SK-N-SH treated with all-trans-retinoic acid at 6 μM for 48 hours (cell line): ENCODE data around the gene NIPA2.
A peak's percentile ranks its signal among the peaks of the same experiment; 100 is the strongest.

ENCODE experiments used
- ATAC-seq: fragments of 200-7000 bp; cut with Tn5 transposase; 3 replicates; pipeline ENCODE4 v1.9.1; 2020; ENCODE audit warnings: mild to moderate bottlenecking, moderate library complexity
- ARNTL ChIP-seq: fragments of 450-650 bp; formaldehyde crosslinking; IDR thresholded peaks from 2 replicates; pipeline ENCODE4 v1.5.0; 2020; ENCODE audit warnings: low read depth, mild to moderate bottlenecking, moderate library complexity, borderline replicate concordance
- BACH2 ChIP-seq: fragments of 250-450 bp; sonication (Bioruptor Pico); IDR thresholded peaks from 2 replicates; pipeline ENCODE4 v1.9.0; 2021; ENCODE audit warnings: mild to moderate bottlenecking, borderline replicate concordance
- CSDC2 ChIP-seq: fragments of 250-450 bp; sonication (Bioruptor Pico); IDR thresholded peaks from 2 replicates; pipeline ENCODE4 v1.5.0; 2020; ENCODE audit warnings: mild to moderate bottlenecking, moderate library complexity
- ESRRG ChIP-seq: fragments of 250-450 bp; sonication (Bioruptor Pico); IDR thresholded peaks from 2 replicates; pipeline ENCODE4 v1.6.1; 2021; ENCODE audit warnings: mild to moderate bottlenecking
- GLIS3 ChIP-seq: fragments of 250-450 bp; sonication (Bioruptor Pico); IDR thresholded peaks from 2 replicates; pipeline ENCODE4 v1.5.0; 2020; ENCODE audit warnings: mild to moderate bottlenecking, moderate library complexity
- ISL1 ChIP-seq: fragments of 250-450 bp; sonication (Bioruptor Pico); IDR thresholded peaks from 2 replicates; pipeline ENCODE4 v2.1.2; 2022; ENCODE audit warnings: mild to moderate bottlenecking, moderate library complexity
- OSR1 ChIP-seq: fragments of 250-450 bp; sonication (Bioruptor Pico); IDR thresholded peaks from 2 replicates; pipeline ENCODE4 v1.8.0; 2022; ENCODE audit warnings: moderate library complexity, mild to moderate bottlenecking, inconsistent platforms
- PPARA ChIP-seq: fragments of 250-450 bp; sonication (Bioruptor Pico); IDR thresholded peaks from 2 replicates; pipeline ENCODE4 v1.5.0; 2020; ENCODE audit warnings: mild to moderate bottlenecking, borderline replicate concordance
- RARB ChIP-seq: fragments of 250-450 bp; sonication (Bioruptor Pico); IDR thresholded peaks from 2 replicates; pipeline ENCODE4 v1.8.0; 2021; ENCODE audit warnings: mild to moderate bottlenecking, moderate library complexity
- SNAI2 ChIP-seq: fragments of 250-450 bp; sonication (Bioruptor Pico); IDR thresholded peaks from 2 replicates; pipeline ENCODE4 v1.5.0; 2020; ENCODE audit warnings: mild to moderate bottlenecking, moderate library complexity
- TCF4 ChIP-seq: fragments of 250-450 bp; sonication (Bioruptor Pico); IDR thresholded peaks from 2 replicates; pipeline ENCODE4 v1.8.0; 2021; ENCODE audit warnings: mild to moderate bottlenecking, moderate library complexity, borderline replicate concordance
- TOX ChIP-seq: fragments of 250-450 bp; sonication (Bioruptor Pico); IDR thresholded peaks from 2 replicates; pipeline ENCODE4 v1.8.0; 2021; ENCODE audit warnings: mild to moderate bottlenecking, moderate library complexity, borderline replicate concordance
- ZC3H10 ChIP-seq: fragments of 250-450 bp; sonication (Bioruptor Pico); IDR thresholded peaks from 2 replicates; pipeline ENCODE4 v1.5.1; 2021; ENCODE audit warnings: mild to moderate bottlenecking, moderate library complexity
- ZFP30 ChIP-seq: fragments of 450-650 bp; formaldehyde crosslinking; IDR thresholded peaks from 2 replicates; pipeline ENCODE4 v1.5.0; 2022; ENCODE audit warnings: mild to moderate bottlenecking, moderate library complexity
- ZNF565 ChIP-seq: fragments of 450-650 bp; formaldehyde crosslinking; conservative IDR thresholded peaks from 2 replicates; pipeline ENCODE4 v1.5.0; 2020; ENCODE audit warnings: low read depth, mild to moderate bottlenecking, moderate library complexity
- ZNF70 ChIP-seq: fragments of 450-650 bp; formaldehyde crosslinking; IDR thresholded peaks from 2 replicates; pipeline ENCODE4 v1.5.0; 2020; ENCODE audit warnings: mild to moderate bottlenecking, moderate library complexity
- ZNF8 ChIP-seq: fragments of 450-650 bp; formaldehyde crosslinking; IDR thresholded peaks from 2 replicates; pipeline ENCODE4 v1.5.0; 2020; ENCODE audit warnings: mild to moderate bottlenecking, moderate library complexity
- TF ChIP-seq, protein P1 (sequence below): fragments of 250-450 bp; sonication (Bioruptor Pico); IDR thresholded peaks from 2 replicates; pipeline ENCODE4 v1.5.0; 2020; ENCODE audit warnings: mild to moderate bottlenecking, moderate library complexity
- TF ChIP-seq, protein P2 (sequence below): fragments of 250-450 bp; sonication (Bioruptor Pico); IDR thresholded peaks from 2 replicates; pipeline ENCODE4 v1.8.0; 2020; ENCODE audit warnings: mild to moderate bottlenecking, moderate library complexity, borderline replicate concordance
- TF ChIP-seq, protein P3 (sequence below): fragments of 250-450 bp; sonication (Bioruptor Pico); IDR thresholded peaks from 2 replicates; pipeline ENCODE4 v1.8.0; 2021; ENCODE audit warnings: low read depth, mild to moderate bottlenecking, moderate library complexity, borderline replicate concordance
- TF ChIP-seq, protein P4 (sequence below): fragments of 250-450 bp; sonication (Bioruptor Pico); IDR thresholded peaks from 2 replicates; pipeline ENCODE4 v1.5.1; 2021; ENCODE audit warnings: mild to moderate bottlenecking, moderate library complexity
- TF ChIP-seq, protein P5 (sequence below): fragments of 250-450 bp; sonication (Bioruptor Pico); IDR thresholded peaks from 2 replicates; pipeline ENCODE4 v1.5.1; 2020; ENCODE audit warnings: low read depth, mild to moderate bottlenecking, moderate library complexity

The NIPA2 gene

DNA sequence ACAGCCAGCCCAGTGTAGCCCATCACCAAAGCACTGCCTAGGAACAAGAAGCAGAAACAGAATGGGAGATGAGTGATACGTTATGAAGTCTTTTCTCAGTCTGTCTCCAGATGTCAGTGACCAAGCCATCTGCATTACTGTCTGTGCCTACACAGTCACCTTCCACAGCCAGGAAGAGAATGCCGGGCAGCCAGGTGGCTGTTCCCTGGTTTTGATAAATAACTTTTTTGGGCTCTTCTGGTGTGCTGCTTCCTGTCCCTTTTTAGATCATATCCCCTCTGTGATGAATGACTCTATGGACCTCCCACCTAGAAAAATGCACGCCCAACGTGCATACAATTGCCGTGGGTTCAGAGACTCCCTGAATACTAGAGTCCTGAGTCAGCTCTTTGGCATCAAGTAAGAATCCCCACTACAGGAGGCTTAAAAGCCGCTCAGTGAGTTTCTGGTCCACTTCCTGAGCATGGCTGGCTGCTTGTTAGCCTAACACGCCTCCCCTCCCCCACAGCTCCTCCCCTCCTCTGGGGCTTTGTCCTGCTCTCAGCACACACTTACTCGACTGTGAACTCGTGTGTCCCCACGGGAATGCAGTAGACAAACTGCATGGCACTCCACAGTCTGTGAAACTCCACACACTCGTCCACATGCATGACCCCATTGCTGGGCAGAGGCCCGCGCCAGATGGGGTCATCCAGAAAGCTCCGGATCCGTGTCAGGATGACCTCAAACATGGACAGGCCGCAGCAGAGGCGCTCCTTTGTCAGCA lies 34.7 kb downstream of the NIPA2 start:
- ATAC-seq = peak; percentile 70
- no peak for TF ChIP-seq TCF4 (CRISPR knock-in tag)

DNA sequence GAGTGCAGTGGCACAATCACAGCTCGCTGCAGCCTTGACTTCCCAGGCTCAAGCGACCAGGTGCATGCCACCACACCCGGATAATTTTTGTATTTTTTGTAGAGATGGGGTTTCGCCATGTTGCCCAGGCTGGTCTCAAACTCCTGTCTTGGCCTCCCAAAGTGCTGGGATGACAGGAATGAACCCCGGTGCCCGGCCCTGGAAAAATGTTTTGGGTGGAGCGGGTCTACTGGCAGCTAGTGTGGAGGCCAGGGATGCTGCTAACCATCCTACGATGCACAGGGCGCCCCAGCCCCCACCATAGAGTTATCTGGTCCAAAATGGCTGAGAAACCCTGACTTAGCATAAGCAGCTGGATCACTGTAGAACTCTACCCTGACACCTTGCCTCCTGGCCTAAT lies 35.4 kb downstream of the NIPA2 start:
- TF ChIP-seq CSDC2 (no peak), PPARA (CRISPR knock-in tag) (no peak), TCF4 (CRISPR knock-in tag) (no peak), ZNF70 (CRISPR knock-in tag) (no peak), ZC3H10 (CRISPR knock-in tag) (no peak), ISL1 (CRISPR knock-in tag) (no peak), TOX (CRISPR knock-in tag) (no peak), ARNTL (CRISPR knock-in tag) (no peak), BACH2 (CRISPR knock-in tag) (no peak)
- TF ChIP-seq, protein P1, sequence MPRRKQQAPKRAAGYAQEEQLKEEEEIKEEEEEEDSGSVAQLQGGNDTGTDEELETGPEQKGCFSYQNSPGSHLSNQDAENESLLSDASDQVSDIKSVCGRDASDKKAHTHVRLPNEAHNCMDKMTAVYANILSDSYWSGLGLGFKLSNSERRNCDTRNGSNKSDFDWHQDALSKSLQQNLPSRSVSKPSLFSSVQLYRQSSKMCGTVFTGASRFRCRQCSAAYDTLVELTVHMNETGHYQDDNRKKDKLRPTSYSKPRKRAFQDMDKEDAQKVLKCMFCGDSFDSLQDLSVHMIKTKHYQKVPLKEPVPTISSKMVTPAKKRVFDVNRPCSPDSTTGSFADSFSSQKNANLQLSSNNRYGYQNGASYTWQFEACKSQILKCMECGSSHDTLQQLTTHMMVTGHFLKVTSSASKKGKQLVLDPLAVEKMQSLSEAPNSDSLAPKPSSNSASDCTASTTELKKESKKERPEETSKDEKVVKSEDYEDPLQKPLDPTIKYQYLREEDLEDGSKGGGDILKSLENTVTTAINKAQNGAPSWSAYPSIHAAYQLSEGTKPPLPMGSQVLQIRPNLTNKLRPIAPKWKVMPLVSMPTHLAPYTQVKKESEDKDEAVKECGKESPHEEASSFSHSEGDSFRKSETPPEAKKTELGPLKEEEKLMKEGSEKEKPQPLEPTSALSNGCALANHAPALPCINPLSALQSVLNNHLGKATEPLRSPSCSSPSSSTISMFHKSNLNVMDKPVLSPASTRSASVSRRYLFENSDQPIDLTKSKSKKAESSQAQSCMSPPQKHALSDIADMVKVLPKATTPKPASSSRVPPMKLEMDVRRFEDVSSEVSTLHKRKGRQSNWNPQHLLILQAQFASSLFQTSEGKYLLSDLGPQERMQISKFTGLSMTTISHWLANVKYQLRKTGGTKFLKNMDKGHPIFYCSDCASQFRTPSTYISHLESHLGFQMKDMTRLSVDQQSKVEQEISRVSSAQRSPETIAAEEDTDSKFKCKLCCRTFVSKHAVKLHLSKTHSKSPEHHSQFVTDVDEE (CRISPR knock-in tag) = no peak
- TF ChIP-seq, protein P2, sequence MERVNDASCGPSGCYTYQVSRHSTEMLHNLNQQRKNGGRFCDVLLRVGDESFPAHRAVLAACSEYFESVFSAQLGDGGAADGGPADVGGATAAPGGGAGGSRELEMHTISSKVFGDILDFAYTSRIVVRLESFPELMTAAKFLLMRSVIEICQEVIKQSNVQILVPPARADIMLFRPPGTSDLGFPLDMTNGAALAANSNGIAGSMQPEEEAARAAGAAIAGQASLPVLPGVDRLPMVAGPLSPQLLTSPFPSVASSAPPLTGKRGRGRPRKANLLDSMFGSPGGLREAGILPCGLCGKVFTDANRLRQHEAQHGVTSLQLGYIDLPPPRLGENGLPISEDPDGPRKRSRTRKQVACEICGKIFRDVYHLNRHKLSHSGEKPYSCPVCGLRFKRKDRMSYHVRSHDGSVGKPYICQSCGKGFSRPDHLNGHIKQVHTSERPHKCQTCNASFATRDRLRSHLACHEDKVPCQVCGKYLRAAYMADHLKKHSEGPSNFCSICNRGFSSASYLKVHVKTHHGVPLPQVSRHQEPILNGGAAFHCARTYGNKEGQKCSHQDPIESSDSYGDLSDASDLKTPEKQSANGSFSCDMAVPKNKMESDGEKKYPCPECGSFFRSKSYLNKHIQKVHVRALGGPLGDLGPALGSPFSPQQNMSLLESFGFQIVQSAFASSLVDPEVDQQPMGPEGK (CRISPR knock-in tag) = no peak
- ATAC-seq = no peak

DNA sequence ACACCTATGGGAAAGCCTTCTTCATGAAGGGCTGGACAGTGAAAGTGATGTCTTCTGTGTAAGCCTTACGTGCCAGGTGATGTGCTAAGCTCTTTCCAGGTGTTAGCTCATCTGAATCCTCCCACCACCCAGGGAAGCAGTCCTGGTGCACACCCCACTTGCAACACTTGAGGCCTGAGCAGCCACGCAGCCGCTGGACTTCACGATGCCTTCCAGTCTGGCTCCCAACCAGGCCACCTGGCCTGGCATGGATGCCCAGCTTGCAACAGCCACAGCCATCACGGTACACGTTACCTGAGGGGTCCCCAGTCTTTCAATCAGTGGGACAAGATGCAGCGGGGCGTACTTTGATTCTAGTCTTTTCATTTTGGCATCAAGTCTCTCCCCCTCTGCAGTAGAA lies 35.8 kb downstream of the NIPA2 start:
- ATAC-seq = no peak
- TF ChIP-seq ARNTL (CRISPR knock-in tag) = no peak
- no peak for TF ChIP-seq ESRRG (CRISPR knock-in tag)
- TF ChIP-seq, protein P1 (CRISPR knock-in tag) = no peak
- TF ChIP-seq GLIS3 = no peak
- TF ChIP-seq ZFP30 (CRISPR knock-in tag) = no peak
- TF ChIP-seq RARB (CRISPR knock-in tag) = no peak
- no peak for TF ChIP-seq ZNF565 (CRISPR knock-in tag)
- no peak for TF ChIP-seq TOX (CRISPR knock-in tag)
- TF ChIP-seq, protein P3, sequence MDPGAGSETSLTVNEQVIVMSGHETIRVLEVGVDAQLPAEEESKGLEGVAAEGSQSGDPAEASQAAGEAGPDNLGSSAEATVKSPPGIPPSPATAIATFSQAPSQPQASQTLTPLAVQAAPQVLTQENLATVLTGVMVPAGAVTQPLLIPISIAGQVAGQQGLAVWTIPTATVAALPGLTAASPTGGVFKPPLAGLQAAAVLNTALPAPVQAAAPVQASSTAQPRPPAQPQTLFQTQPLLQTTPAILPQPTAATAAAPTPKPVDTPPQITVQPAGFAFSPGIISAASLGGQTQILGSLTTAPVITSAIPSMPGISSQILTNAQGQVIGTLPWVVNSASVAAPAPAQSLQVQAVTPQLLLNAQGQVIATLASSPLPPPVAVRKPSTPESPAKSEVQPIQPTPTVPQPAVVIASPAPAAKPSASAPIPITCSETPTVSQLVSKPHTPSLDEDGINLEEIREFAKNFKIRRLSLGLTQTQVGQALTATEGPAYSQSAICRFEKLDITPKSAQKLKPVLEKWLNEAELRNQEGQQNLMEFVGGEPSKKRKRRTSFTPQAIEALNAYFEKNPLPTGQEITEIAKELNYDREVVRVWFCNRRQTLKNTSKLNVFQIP (CRISPR knock-in tag) = no peak
- TF ChIP-seq SNAI2 (CRISPR knock-in tag) = no peak
- TF ChIP-seq, protein P4, sequence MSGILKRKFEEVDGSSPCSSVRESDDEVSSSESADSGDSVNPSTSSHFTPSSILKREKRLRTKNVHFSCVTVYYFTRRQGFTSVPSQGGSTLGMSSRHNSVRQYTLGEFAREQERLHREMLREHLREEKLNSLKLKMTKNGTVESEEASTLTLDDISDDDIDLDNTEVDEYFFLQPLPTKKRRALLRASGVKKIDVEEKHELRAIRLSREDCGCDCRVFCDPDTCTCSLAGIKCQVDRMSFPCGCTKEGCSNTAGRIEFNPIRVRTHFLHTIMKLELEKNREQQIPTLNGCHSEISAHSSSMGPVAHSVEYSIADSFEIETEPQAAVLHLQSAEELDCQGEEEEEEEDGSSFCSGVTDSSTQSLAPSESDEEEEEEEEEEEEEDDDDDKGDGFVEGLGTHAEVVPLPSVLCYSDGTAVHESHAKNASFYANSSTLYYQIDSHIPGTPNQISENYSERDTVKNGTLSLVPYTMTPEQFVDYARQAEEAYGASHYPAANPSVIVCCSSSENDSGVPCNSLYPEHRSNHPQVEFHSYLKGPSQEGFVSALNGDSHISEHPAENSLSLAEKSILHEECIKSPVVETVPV = no peak
- TF ChIP-seq TCF4 (CRISPR knock-in tag) = no peak
- TF ChIP-seq, protein P5, sequence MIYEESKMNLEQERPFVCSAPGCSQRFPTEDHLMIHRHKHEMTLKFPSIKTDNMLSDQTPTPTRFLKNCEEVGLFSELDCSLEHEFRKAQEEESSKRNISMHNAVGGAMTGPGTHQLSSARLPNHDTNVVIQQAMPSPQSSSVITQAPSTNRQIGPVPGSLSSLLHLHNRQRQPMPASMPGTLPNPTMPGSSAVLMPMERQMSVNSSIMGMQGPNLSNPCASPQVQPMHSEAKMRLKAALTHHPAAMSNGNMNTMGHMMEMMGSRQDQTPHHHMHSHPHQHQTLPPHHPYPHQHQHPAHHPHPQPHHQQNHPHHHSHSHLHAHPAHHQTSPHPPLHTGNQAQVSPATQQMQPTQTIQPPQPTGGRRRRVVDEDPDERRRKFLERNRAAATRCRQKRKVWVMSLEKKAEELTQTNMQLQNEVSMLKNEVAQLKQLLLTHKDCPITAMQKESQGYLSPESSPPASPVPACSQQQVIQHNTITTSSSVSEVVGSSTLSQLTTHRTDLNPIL (CRISPR knock-in tag) = no peak
- no peak for TF ChIP-seq PPARA (CRISPR knock-in tag)
- TF ChIP-seq ZNF8 (CRISPR knock-in tag) = no peak
- no peak for TF ChIP-seq ZNF70 (CRISPR knock-in tag)
- no peak for TF ChIP-seq OSR1 (CRISPR knock-in tag)
- no peak for TF ChIP-seq ISL1 (CRISPR knock-in tag)
- TF ChIP-seq, protein P2 (CRISPR knock-in tag) = no peak
- no peak for TF ChIP-seq CSDC2
